ENCODE results near the gene MEP1A. TPM values are rescaled to one million over a fixed set of nuclear protein-coding genes. Genes with fewer than 3 reads are reported as not detected.

Gene MEP1A
- total RNA-seq, 1 donor from 2014 or later: not detected

- no peaks in the 10 kb centered on the region for H3K9me3 ChIP-seq
- no peak for DNase-seq (ENCODE audit: low spot score in 2 of 2)
- no peaks in the 10 kb centered on the region for H3K36me3 ChIP-seq
- H3K27ac ChIP-seq: no peak overlapping the region
- no peaks in the 10 kb centered on the region for H3K27me3 ChIP-seq
- H3K4me1 ChIP-seq: no peaks in the 10 kb centered on the region
- intact Hi-C loops (cut with DNase I): no loop called here
- H3K4me3 ChIP-seq: no peak overlapping the region
- no peak for TF ChIP-seq CTCF (IDR thresholded peaks at IDR 0.05)
Observed at GRCh38 chr6:46863791-46864190, 70.6 kb downstream of the MEP1A start.

GRCh38 chr6:46865221-46865620, 72.0 kb downstream of the MEP1A start:
- no peaks in the 10 kb centered on the region for H3K27me3 ChIP-seq

GRCh38 chr6:46867411-46867810, 74.2 kb downstream of the MEP1A start:
- no peak for TF ChIP-seq CTCF (IDR thresholded peaks at IDR 0.05)
- no peak for DNase-seq (ENCODE audit: low spot score in 2 of 2)
- no peaks in the 10 kb centered on the region for H3K36me3 ChIP-seq
- intact Hi-C loops (cut with DNase I): no loop called here
- H3K4me3 ChIP-seq: no peak overlapping the region
- no peaks in the 10 kb centered on the region for H3K27me3 ChIP-seq
- H3K27ac ChIP-seq: no peak overlapping the region
- H3K9me3 ChIP-seq: no peaks in the 10 kb centered on the region
- H3K4me1 ChIP-seq: no peaks in the 10 kb centered on the region

More at GRCh38 chr6:46865221-46865620, 72.0 kb downstream of the MEP1A start:
- Histone ChIP-seq H3K9me3 (no peaks in the 10 kb centered on the region), H3K36me3 (no peaks in the 10 kb centered on the region), H3K4me1 (no peaks in the 10 kb centered on the region), H3K4me3 (no peak overlapping the region), H3K27ac (no peak overlapping the region)
- no peak for TF ChIP-seq CTCF (IDR thresholded peaks at IDR 0.05)
- intact Hi-C loops (cut with DNase I): no loop called here
- no peak for DNase-seq (ENCODE audit: low spot score in 2 of 2)

- intact Hi-C loops (cut with DNase I): no loop called here
Observed at GRCh38 chr6:46876126-46876525, 82.9 kb downstream of the MEP1A start.

GRCh38 chr6:46879003-46879402, 85.8 kb downstream of the MEP1A start:
- DNase-seq (ENCODE audit: low spot score in 2 of 2): no peak
- no peaks in the 10 kb centered on the region for H3K9me3 ChIP-seq

More at GRCh38 chr6:46876126-46876525, 82.9 kb downstream of the MEP1A start:
- H3K4me3 ChIP-seq: no peak overlapping the region
- no peaks in the 10 kb centered on the region for H3K27me3 ChIP-seq
- no peaks in the 10 kb centered on the region for H3K4me1 ChIP-seq
- H3K9me3 ChIP-seq: no peaks in the 10 kb centered on the region
- no peak overlapping the region for H3K27ac ChIP-seq
- H3K36me3 ChIP-seq: no peaks in the 10 kb centered on the region
- TF ChIP-seq CTCF (IDR thresholded peaks at IDR 0.05): no peak
- no peak for DNase-seq (ENCODE audit: low spot score in 2 of 2)

More at GRCh38 chr6:46879003-46879402, 85.8 kb downstream of the MEP1A start:
- Histone ChIP-seq H3K4me3 (no peak overlapping the region), H3K27me3 (no peaks in the 10 kb centered on the region), H3K27ac (no peak overlapping the region), H3K36me3 (no peaks in the 10 kb centered on the region), H3K4me1 (no peaks in the 10 kb centered on the region)
- intact Hi-C loops (cut with DNase I): no loop called here
- TF ChIP-seq CTCF (IDR thresholded peaks at IDR 0.05): no peak
